ENCODE data around the gene TPRG1.

Gene TPRG1

DNA sequence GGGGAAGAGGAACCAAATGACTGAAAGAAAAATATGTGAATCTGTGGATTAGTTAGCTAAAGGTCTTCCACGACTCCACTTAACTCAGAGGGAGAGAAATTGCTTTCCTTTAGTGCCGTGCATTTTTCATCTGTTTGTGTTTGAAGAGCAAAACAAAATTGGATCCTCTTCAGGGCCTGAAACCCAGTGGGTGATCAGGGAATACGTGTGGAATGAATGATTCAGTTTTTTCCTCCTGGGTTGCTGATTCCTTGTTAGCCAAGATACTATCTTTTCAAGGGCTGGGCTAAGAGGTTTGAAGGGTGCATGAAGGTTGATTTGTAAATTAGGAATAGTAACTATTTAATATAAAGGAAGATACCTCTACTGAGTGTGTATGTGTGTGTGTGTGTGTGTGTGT, 61.0 kb downstream of the TPRG1 start:
- no peak for DNase-seq (ENCODE audit: low read depth)

DNA sequence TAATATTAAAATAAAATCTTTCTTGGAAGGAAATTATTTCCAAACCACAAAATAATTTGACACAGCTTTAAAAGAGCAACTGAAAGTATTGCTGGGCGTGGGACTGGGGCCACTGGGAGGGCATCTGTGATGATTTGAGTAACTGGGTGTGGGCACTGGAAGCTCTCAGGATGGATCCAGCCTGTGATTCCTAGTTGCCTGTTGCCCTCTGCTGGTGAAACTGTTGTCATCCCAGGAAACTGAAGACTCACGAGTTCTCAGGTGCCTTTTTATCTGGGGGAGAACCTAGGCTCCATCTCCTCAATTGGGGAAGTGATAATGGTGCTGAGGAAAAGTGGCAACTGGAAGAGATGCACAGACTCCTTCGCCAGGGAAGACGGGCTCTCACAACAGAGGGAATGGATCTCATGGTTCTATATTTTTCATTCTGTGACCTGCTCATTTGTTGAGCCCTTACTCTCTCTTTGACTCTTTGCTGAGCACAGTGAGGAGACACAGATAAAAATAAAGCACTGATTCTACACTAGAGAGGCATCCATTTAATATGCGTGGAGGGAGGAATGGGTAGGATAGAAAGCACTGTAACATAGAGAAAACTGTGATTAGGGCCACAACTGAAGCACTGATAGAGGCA, 61.6 kb downstream of the TPRG1 start:
- no peak for DNase-seq (ENCODE audit: low read depth)

DNA sequence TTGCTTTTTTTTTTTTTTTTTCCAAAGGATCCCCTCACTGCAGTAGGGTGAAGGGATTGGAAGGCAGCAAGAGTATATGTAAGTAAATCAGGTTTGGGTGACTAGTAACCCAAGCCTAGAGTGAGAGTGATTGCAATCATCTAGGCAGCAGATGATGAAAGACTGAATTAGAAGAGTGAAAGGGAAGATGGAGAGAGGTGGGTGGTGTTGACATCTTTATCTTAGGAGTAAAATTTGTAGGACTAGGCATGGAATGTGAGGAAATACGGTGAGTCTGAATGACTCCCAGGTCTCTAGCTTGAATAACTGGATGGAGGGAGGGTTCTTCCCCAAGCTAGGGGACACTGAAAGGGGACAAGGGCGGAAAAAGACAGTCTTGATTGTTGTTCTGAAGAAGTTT, 63.4 kb downstream of the TPRG1 start:
- DNase-seq (ENCODE audit: low read depth) = no peak

DNA sequence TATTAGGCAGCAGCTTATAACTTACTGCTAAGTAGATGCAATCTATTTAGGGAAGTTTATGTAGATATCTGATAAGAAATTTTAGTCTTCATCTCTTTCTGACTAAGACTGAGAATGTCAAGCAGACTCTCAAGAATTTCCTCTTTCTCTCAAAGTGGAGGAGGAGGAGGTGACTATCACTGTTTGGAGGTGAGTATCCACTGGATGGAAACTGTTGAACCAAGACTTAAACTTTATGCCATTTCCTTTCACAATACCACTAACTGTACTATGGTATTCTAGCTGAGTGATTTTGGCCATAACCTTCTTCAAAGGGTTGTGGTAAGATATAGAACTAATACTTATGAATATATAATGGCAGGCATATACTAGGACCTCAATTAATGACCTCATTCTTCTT, 64.6 kb downstream of the TPRG1 start:
- no peak for DNase-seq (ENCODE audit: low read depth)

DNA sequence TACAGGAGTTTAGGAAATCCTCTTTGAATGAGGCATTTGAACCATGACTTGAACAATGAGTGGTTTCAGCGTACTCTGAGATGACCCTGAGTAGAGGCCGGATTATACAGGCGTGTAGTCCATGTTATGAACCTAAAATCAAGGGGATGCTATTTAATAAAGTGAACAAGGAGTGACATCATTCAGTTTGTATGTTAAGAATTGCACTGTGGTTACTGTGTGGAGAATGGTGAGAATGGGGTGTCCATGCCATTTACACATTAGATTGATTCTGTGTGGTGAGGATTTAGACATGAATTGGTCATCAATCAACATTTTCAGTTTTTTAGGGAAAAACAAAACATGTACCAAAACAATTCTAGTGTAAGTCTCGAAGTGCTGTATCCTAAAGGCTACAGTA, 65.8 kb downstream of the TPRG1 start:
- DNase-seq (ENCODE audit: low read depth) = no peak

DNA sequence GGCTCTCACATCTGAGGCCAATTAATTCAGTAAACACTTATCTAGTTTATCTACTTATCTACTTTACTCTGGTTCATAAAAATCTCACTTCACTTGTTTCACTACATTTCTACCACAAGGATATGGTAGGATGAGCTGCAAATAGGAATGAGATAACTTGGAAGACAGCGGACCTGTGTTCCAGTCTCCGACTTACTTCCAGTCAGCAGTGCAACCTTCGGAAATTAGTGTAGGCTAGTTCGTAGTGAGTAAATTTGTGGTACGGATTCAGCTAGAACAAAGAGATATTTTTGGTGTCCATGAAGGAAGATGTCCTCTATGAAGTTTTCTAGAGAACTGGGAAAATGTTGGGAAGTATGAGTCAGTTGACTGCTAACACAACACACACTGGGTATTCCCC, 66.3 kb downstream of the TPRG1 start:
- DNase-seq (ENCODE audit: low read depth) = no peak

DNA sequence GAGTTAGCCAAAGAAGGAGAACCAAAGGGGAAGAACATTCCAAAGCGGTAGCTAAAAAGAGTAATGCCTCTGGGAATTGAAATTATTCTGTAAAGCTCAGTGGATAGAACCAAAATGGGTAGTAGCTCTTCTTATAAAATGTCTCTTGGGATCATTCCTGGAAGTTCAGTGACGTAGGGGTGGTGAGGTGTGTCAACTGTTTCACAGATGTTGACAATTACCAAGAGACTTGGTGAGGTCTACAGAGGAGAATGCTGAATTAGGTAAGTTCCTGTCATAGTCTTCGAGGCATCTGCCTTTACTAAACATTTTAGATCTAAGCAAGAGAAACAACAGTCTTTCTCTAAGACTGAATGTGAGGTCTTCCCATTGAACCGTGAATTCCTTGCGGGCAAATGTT, 67.8 kb downstream of the TPRG1 start:
- no peak for DNase-seq (ENCODE audit: low read depth)

DNA sequence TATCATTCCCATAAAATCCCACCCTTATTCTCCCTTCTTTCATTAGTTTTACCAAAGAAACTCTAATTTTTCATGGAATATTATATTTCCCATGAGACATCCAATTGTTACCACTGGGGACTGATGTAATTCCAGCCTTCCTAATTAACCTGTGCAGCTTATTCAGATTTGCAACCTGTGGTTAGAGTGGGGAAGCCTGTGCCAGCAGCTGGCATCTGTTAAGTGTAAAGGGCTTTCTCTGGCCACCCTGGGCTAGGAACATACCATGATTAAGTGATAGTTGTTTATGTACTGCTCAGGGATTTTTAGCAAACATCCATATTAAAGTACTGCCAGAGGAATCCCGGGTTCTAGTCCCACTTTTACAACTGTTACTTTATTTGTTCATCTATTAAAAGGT, 78.2 kb downstream of the TPRG1 start:
- DNase-seq (ENCODE audit: low read depth) = no peak

DNA sequence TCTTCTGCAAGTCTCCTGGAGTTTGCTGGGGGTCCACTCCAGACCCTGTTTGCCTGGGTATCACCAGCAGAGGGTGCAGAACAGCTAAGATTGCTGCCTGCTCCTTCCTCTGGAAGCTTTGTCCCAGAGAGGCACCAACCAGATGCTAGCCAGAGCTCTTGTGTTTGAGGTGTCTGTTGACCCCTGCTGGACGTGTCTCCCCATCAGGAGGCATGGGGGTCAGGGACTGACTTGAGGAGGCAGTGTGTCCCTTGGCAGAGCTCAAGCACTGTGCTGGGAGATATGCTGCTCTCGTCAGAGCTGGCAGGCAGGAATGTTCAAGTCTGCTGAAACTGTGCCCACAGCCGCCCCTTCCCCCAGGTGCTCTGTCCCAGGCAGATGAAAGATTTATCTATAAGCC, 86.5 kb downstream of the TPRG1 start:
- no peak for DNase-seq (ENCODE audit: low read depth)

DNA sequence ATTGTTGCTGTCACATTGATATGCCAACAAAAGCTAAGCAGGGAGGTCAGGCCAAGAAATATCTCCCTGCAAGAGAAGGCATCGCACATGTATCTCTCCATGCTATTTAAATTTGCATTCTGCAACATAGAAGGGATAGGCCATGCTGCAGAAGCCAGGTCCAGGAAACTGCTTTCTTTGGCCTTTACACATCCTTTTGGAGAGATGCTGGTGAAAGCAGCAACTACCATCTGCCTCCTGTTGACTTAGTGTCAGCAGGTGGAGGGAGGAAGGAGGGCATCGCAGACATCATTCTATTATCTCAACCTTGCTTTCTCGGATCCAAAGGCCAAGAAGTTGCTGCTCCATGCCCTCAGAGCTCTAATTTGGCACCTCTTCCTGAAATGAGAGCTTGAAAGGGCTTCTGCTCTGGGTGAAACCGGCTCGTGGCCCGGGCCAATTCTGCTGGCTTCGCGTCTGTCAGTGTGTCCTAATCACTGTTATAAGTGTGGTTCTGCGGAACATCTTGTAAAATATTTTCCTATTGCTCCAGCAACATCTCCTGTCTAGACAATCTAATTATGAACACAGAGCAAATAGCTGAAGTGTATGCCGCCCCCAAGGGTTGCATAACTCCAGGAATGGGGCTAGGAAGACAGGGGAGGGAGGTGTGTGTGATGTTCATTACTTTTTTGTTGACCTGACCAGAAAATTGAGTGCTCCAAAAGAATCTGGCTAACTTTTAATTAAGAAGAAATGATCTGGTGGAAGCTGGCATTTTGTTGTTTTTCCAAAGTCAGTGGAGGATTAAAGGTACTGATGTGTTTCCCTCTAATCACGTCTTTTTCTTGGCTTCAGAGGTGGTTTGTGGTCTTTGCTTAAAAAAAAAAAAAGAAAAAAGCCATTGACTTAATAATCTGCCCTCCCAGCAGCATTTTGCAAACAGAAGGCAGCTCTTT, 89.1 kb downstream of the TPRG1 start:
- DNase-seq (ENCODE audit: low read depth) = no peak

DNA sequence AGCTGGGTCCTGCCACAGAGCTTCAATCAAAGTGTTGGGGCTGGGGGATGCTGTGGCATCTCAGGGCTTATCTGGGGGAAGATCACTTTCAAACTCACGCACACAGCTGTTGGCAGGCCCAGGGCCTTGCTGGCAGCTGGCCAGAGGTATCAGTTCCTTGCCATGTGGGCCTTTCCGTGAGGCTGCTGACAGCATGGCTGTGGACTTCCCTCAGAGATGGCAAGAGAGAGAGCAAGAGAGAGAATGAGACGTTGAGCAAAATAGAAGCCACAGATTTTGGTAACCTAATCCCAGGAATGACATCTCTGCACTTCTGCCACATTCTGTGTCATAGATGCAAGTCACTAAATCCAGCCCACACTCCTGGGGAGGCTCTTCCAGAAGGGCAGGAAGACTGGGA, 91.0 kb downstream of the TPRG1 start:
- DNase-seq (ENCODE audit: low read depth) = no peak

DNA sequence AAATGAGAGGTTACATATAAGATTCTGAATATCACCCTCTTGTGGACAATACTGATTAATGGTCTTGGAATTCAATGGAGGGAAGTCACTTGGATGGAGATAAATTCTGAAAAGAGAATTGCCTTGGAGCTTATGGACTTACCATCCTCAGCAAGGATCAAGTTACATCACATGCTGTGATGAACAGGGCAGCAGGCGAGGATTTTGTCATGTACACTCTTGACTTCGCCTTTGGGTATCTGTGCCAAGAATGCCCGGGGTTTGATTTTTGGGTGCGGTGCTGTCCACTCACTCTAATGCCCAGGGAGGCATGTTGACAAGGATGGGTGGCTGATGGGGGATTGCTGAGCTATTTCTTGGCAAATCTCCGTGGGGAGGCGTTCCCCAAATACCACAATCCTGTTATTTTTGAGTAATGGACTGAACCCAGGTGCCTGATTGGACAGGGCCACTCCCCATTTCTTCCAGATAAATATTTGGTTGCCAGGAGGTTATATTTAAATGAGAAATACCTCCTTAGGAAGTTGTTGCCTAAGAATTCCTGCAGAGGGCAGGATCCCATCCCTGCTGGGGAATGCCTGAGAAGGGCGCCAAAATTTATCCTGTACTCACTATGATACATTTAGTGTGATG, 96.3 kb downstream of the TPRG1 start:
- no peak for DNase-seq (ENCODE audit: low read depth)

DNA sequence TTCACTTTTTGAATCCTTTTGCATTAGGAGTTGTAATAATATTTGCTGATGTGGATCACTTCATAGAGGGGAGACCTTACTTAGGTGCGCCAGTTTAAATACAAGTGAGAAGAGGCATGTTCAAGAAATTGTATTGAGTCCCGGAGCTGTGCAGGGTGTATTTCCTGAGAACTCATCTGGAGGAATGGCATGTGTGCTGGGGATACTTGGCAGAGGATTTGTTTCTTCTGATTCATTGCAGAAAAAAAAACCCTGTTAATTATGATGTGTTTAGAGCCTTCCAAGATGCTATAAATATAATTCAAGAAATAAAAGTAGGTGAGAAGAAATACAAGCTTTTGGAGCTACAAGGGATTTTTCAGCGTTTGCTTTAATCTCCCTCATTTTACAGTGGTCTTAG, 97.6 kb downstream of the TPRG1 start:
- DNase-seq (ENCODE audit: low read depth) = no peak

DNA sequence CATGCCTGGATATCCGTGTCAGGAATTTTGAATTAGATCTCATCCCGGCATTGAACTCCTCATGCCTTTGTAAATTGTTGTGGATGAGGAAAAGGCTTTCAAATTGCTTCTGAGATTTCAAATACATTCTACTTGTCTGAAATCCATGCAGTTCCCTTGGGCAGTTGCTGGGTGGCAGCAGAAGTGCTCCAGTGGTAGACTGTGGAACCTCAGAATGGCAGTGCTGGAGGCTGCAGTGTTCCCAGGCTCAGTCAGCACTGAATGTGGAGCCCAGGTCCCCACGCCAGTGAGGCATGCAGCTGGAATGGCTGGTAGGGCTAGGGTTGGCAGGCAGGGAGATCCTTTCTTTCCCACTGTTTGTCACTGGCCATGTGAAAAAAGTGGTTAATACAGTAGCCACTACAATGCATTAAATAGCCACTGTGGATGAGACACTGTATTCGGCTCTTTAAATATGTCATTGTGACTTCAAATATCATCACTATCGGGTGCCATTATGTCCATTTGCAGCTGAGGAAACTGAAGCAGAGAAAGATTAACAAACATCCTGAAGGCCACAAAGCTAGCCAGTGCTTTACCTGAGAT, 98.6 kb downstream of the TPRG1 start:
- DNase-seq (ENCODE audit: low read depth) = peak; percentile 5

DNA sequence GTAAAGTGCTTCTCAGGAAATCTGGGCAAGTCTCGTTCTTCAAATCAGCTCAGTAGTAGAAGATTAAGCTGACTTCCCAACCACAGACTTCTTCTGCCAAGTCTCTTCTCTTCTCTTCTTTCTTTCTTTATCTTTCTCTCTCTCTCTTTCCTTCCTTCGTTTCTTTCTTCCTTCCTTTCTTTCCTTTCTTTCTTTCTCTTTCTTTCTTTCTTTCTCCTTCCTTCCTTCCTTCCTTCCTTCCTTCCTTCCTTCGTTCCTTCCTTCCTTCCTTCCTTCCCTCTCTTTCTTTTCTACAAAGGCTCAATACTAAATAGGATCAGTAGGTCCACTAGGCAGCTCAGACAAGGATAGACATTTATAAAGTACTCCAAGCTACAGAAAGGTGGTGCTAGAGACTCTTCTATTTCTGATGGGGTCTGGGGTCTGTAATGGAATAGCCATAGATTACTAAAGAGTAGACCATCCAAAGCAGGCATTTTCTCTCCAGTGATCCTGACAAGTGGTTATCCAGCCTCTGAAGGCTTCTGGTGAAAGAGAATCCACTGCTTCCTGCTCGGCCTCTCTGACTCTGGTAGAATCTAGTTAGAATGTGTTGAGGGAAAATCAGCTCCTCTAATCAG, 100.8 kb downstream of the TPRG1 start:
- DNase-seq (ENCODE audit: low read depth) = no peak

DNA sequence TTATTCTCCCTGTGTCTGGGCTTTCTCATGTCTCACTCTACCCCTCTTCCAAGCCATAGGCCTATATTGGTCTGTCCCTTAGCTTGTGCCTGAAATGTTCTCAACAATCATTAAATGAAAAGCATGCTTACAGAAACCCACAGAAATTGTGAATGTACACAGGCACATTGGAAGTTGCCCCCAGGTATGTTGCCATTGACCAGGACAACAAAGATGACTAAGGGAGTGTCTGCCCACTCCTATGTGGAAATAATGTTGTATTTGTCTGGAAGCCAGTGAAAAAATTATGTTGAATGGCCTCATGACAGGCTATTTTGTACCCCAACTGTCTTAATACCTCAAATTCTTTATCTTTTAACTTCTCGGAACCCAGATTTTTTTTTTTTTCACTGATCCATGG, 102.0 kb downstream of the TPRG1 start:
- no peak for DNase-seq (ENCODE audit: low read depth)

DNA sequence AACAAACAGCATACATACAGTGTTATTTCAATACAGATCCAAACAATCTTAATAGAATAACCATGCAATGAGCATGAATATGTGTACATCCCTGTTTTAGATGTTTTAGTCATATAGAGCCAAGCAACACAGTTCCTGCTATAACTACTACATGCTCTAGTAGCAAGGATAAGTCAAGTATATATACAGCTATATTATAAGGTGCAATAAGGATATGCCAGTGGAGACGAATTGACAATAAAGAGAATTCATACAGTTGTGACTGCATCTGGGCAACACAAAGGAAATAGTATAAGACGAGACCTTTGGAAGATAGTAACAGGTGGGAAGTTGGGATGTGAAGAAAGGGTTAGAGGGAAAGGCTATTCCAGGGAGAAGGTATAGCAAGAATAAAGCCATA, 103.4 kb downstream of the TPRG1 start:
- DNase-seq (ENCODE audit: low read depth) = no peak

DNA sequence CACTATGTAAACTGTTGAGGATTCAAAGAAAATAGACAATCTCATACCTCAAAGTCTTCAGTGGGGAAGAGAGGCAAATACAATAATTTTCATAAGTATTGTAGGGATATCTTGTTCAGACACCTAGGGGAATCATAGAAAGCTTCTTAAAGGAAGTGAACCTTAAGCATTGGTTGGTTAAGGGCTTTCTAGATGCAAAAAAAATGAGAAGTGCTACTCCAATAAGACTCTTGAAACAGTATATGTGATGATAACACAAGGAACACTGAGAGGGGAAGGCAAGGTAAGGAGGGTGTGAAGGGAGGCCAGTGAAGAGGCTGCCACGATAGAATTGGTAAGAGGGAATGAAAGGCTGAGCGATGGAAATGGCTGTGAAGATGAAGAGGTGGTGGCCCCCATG, 104.1 kb downstream of the TPRG1 start:
- DNase-seq (ENCODE audit: low read depth) = no peak

DNA sequence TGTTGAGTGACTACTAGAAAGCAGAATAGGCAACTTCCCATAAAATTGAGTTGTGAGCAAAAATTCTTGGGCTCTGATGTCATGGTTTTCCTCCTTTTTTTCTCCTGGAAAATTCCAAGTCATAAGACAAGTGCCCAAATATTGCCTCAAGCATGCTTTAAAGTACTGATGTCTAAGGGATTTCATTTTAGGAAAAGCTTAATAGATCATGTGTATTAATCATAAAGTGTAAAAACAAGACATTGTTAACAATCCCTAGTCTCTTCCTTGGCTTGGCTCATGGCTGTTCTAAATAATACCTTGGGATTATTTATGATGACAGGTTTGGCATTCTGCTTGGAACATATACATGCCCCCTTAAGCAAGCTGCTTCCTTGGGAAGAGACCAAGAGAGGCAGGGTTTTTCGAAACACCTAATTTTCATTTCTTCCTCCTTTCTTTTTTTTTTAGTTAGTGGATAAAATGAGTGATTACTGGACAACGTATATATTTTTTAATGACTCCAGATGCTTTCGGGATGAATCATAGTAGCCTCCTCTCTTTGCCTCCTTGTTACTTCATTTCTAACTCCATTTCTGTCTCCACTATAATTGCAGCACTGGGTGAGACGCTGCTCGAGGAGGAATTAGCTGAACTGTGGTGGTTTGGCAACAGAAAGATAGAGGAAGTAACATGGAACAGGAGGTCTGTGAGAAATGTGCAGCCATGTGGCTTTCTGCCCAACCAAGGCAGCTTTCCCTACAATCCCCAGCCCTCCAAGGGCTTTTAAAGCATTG, 104.9 kb downstream of the TPRG1 start:
- DNase-seq (ENCODE audit: low read depth) = no peak

DNA sequence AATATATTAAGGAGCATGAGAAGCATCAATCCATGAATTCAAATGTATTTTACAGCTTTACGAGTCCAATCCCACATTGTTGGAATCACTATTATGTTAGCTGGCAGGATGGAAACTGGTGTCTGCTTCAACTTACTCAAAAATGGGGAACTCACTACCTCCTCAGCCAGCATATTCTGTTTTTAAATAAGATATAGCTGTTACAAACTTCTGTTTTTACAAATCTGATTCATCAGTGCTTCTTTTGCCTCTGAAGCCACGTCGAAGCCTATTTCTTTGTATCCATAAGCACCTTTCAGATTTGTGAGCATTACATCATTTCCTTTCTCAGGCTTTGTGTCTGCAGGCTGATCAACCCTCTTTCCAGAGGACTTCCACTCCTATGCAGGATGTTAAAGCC, 105.9 kb downstream of the TPRG1 start:
- no peak for DNase-seq (ENCODE audit: low read depth)

DNA sequence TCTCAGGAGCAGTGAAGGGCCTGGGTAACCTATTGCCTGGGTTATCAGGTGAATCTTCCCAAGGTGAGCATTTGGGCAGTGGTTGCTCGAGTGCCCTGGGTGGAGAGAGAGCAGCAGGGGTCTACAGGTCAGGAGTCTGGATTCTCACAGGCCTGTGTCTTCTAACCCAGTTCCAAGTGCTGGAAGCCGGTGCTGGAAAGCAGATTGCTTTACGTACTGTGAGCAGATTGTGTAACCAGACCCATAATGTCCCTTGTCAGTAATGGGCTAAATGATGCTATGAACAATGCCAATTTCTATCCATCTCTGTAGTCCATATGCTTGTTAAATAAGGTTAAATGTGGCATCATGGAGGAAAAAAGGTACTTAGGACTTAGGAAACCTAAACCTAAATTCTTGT, 106.5 kb downstream of the TPRG1 start:
- DNase-seq (ENCODE audit: low read depth) = no peak

DNA sequence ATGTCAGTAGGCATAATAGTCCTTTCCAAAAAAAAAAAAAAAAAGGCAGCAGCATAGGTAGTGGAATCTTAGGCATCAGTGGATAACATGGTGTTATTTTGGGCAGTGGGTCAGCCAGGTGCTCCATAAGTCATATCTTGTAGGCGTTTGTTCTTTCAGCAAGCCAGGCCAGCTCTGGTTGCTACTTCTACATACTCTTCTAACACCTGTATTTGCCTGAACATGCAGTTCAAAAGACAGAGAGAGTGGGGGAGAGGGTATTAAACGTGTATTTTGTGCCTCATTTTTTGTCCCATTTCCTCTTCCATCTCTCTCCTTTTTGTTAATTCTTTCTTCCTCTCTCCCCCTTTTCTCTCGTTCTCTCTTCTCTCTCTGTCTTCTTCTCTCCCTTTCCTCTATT, 110.4 kb downstream of the TPRG1 start:
- no peak for DNase-seq (ENCODE audit: low read depth)

All from activated T-cell treated with anti-CD3 and anti-CD28 coated beads for 1 hour (primary cell).